Medulla oblongata (tissue), 1 donor: ENCODE measurements around the gene FGF22.
"Not testable (repeated sequence)": the region's sequence is repeated elsewhere in the genome, so short reads cannot be mapped to it uniquely, and the experiment has no call there.

ENCODE experiments used
- DNase-seq: peaks from one replicate; pipeline ENCODE4 v3.0.0-alpha.2; 2015; ENCODE audit errors: extremely low spot score

The FGF22 gene

DNA sequence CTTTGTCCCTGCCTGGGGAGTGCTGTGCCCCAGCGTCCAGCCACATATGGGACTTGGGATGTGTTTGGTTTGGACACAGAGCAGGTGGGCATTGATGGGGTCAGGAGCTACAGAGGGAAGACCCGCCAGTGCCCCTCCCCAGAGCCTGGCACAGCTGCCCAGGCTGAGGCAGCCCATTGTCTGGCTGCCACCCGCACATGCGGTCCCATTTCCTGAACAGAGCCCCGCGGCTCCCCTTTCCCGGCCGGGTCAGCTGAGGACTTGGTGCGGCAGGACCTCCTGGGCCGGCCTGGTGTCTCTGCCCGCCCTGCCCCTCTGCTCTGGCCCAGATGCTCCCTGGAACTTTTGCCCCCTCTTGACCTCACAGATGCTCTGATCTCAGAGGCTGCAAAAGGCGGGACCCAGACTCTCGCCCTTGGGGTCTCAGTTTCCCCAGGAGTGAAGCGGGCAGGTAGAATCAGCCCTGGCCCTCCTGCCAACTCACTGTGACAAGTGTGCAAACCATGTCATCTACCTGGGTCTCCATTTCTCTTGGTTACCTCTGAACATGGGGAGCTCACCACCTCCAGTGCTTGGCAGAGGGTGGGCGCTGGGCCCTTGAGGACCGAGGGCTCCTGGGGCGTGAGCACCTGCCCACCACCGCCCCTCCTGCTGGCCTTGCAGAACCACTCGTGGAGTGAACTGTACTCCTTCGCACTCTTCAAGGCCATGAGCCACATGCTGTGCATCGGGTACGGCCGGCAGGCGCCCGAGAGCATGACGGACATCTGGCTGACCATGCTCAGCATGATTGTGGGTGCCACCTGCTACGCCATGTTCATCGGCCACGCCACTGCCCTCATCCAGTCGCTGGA is 32.2 kb upstream of the FGF22 start:
- peak; percentile 58 for DNase-seq

DNA sequence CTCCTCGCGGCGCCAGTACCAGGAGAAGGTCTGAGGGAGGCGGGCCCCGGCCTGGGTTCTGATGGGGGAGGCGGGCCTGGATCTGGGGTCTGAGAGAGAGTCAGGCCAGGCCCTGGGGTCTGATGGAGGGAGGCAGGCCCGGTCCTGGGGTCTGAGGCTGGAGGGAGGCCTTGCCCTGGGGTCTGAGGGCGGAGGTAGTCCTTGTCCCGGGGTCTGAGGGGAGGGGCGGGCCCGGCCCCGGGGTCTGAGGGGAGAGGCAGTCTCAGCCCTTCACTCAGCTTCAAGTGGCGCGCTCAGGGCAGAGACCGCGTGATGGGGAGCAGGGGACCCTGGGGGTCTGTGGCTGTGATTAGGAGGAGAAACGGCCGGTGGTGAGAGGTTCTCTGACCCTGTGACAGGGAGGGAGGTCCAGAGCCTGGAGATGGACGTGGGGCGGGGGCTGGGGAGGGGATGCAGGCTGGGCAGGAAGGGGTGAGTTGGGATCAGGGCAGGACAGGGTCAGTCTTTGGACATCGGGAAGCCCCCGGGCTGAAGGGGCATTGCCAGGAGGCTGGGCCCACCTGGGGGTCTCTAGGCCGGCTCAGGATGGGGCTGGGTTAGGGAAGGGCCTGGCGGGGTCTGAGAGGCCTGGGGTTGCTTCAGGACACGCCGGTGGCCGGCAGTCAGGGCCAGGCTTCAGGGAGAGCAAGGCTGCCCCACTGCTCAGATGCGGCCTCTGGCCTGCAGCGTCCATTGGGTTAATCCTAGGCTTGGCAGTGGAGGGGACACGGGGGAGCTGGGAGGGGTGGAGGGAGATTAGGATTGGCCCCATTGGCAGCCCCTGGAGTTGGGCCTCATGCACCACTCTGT is 31.3 kb upstream of the FGF22 start:
- no peak for DNase-seq

DNA sequence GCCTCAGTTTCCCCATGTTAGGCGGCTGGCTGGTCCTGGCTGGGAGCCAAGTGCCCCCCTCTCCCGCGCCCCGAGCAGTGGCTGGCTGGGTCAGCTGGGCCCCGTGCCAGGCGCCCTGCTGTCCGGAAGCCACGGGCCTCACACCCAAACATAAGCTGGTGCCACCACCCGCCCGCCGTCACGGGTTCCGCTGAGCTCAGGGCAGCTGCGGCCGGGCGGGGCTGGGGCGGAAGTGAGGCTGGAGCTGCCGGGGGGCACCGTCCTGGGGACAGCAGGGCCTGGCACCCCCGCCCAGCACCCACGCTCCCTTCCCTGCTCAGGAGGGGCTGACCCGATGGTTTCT is 30.7 kb upstream of the FGF22 start:
- peak; percentile 85 for DNase-seq

DNA sequence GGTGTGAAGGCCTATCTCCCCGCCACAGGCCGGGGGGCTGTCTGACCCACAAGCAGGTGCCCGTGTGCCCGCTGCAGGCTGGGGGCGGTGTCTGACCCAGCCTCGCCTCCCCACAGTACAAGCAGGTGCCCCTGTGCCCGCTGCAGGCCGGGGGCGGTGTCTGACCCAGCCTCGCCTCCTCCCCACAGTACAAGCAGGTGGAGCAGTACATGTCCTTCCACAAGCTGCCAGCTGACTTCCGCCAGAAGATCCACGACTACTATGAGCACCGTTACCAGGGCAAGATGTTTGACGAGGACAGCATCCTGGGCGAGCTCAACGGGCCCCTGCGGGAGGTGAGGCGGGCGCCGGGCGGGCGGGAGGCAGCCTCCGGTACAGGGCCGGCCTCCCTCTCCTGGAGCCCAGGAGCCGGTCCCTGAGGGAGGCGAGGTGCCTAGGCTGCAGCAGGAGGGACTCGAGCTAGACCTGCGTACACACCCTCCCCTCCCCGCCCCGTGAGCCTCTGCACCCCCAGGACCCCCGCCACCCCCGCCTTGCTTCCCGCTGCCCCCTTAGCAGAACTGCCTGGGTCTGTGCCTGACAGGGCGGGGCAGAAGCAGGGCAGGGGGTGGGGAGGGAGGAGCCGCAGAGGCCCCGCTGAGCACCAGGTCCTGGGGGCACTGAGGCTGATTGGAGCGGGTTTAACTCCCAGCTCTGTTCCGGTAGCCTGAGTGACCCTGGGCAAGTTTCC is 29.4 kb upstream of the FGF22 start:
- no peak for DNase-seq

DNA sequence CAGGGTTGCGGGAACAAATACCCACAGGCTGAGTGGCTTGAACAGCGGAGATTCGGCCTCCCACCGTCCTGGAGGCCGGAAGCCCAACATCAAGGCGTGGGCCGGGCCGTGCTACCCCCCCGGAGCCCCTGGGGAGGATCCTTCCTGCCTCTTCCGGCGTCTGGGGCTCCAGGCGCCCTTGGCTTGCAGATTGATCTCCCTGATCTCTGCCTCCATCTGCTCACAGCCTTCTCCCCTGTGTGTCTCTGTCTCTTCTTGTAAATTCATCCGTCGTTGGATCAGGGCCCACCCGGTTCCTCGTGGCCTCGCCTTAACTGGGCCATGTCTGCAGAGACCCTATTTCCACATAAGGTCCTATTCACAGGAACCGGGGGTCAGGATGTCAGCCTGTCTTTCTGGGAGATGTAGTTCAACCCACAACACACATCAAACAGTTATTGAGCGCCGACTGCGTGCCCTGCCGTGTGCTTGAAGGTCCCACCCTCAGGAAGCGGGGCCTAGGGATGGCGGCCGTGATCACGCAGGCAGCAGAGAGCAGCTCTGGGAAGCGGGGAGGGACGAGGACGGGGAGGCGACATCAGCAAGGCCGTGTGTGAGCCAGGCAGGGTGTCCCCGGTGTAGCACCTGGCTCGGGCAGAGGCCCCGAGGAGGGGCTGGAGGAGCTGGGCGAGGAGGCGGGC is 28.7 kb upstream of the FGF22 start:
- no peak for DNase-seq

DNA sequence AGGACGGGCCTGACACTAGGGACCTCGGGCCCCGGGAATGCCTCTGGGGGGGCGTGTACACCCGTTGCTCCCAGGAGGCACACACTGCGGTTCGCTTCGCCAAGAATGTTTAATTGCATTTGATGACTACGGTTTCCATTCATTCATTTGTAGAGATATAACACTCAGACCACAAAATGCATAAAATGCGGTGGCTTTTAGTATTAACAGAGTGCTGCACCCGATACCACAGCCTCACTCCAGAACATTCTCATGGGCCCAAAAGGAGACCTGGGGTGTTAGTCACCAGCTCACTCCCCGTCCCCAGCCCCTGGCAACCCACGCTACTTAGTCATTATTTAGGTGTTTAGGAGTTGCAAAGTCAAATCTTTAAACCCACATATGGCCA is 28.2 kb upstream of the FGF22 start:
- DNase-seq: no peak

DNA sequence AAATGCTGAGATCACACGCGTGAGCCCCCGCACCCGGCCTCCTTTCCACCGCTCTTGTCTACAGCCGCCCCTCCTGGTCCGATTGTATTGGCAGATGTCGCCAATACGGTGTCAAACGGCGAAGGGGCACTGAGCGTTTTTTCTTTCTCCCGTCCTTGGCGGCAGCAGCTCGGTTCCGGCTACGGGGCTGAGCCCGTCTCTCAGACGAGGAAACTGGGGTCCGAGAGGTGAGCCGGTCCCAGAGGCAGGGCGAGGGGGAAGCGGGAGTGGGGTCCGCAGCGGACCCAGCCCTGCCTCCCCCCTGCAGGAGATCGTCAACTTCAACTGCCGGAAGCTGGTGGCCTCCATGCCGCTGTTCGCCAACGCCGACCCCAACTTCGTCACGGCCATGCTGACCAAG is 26.7 kb upstream of the FGF22 start:
- no peak for DNase-seq

DNA sequence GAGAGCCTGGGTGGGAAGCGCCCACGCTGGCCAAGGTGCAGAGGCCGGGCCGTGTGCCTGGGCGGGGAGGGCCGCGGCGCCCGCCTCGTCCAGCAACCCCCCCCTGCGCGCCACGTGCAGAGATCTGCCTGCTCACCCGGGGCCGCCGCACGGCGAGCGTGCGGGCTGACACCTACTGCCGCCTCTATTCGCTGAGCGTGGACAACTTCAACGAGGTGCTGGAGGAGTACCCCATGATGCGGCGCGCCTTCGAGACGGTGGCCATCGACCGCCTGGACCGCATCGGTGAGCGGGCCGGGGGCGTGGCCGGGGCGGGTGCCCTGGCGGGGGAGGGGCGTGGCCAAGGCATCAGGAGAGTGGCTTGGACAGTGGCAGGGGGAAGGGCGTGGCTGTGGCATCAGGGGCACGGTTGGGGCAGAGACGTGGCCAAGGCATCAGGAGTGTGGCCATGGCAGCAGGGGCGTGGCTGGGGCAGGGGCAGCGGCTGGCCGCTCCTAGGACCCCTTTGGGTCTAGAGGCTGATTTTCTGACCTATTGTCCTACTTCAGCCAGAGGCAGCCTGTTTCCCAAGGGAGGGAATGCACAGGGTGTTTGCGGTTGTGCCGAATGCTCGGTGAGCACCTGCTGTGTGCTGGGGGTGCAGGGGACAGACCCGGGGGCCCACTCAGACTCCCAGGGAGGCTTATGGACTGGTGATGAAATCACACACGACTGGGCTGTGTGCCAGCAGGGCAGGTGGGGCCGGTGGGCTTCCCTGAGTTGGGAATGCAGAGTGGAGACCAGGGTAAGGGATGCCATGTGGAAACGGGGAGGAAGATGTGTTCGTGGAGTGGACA is 25.7 kb upstream of the FGF22 start:
- DNase-seq: no peak

DNA sequence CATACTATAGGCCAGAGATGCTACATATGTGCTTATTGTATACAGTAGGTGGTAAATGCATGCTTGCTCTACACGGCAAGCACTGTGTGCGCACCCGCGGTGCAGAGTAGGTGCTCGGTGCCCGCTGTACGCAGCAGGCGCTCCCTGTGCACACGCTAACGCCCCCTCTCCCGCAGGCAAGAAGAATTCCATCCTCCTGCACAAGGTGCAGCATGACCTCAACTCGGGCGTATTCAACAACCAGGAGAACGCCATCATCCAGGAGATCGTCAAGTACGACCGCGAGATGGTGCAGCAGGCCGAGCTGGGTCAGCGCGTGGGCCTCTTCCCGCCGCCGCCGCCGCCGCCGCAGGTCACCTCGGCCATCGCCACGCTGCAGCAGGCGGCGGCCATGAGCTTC is 24.1 kb upstream of the FGF22 start:
- no peak for DNase-seq

DNA sequence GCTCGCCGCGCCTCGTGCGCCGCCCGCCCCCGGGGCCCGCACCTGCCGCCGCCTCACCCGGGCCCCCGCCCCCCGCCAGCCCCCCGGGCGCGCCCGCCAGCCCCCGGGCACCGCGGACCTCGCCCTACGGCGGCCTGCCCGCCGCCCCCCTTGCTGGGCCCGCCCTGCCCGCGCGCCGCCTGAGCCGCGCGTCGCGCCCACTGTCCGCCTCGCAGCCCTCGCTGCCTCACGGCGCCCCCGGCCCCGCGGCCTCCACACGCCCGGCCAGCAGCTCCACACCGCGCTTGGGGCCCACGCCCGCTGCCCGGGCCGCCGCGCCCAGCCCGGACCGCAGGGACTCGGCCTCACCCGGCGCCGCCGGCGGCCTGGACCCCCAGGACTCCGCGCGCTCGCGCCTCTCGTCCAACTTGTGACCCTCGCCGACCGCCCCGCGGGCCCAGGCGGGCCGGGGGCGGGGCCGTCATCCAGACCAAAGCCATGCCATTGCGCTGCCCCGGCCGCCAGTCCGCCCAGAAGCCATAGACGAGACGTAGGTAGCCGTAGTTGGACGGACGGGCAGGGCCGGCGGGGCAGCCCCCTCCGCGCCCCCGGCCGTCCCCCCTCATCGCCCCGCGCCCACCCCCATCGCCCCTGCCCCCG is 23.5 kb upstream of the FGF22 start:
- DNase-seq: no peak

DNA sequence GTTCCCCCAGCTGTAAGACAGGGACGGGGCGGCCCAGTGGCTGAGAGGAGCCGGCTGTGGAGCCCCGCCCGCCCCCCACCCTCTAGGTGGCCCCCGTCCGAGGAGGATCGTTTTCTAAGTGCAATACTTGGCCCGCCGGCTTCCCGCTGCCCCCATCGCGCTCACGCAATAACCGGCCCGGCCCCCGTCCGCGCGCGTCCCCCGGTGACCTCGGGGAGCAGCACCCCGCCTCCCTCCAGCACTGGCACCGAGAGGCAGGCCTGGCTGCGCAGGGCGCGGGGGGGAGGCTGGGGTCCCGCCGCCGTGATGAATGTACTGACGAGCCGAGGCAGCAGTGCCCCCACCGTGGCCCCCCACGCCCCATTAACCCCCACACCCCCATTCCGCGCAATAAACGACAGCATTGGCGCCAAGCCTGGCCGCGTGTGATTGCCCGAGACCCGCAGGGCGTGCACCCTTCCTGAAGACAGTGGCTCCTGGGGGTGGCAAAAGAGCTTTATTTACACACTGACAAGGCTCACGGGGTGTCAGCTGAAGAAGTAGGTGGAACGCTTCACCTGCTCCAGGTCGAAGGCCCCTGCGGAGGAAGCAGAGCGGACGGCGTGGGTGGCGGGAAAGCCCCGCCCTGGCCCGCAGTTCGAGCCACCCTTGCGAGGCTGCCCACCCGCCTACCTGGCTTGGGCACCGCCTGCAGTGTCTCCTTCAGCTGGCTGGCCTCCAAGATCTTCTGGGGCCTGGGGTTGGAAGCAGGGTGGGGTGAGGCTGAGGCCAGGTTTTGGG is 22.7 kb upstream of the FGF22 start:
- no peak for DNase-seq

DNA sequence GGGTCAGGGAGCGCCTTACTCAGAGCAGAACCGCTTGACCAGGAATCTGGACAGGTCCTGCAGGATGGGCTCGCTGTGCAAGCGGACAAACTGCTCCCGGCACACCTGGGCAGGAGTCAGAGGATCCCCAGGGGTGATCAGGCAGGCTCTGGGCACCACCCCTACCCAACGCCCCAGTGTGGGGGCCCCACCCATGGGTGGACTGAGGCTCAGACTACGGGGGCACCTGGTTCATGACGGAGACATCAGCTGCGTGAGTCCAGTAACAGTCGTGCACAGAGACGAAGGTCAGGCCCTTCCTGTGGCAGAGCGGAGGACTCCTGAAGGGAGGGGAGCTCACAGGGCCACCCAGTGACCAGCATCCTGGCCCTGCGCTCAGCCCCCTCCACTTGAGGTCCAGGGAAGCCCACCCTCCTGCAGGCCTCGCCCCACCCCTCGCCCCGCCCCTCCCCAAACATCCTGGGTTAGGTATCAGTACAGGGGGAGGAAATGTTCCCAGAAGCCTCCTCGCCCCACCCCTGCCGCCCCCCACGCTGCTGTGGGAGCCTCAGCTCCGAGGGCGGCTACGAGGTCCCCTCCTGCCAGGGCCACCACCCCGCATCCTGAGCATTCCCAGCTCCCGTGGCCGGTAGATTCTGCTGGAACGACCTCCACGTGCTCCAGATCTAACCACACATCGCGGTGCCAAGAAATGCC is 22.0 kb upstream of the FGF22 start:
- no peak for DNase-seq

DNA sequence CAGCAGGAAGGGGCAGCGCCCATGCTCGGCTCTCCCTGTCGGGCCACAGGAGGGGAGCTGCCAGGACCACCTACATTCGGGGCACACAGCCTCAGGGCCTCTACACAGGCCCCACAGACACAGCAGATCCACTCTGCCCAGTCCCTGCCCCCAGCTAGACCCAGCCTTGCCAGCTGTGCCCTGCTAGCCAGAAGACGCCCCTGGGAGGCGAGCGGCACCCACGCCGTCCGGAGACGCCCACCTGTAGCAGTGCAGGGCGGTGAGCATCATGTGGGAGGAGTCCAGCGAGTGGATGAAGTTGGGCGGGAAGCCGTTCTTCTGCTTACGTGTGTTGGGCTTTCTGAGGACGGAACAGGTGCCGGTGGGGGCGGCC is 21.4 kb upstream of the FGF22 start:
- DNase-seq: no peak

DNA sequence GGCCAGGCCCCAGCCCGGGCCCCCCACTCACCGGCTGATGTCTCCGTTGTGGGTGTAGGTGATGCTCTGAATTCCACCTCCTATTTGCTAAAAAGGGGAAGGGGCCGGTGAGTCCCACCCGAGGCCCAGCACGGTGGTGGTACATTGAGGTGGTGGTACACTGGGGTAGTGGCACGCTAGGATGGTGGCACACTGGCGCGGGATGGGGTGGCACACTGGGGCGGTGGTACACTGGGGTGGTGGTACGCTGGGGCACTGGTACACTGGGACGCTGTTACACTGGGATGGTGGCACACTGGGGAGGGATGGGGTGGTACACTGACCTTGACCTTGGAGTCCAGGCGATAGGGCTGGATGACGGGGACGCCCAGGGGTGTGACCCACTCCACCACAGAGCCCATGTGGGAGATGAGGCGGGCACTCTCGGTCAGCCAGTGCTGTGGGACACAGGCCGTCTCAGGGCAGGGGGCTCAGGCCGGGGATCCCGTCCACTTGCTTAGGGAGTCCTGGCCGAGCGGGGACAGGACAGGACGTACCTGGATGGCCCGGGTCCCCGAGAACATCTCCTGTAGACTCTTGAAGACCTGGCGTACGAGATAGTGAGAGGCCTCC is 20.9 kb upstream of the FGF22 start:
- no peak for DNase-seq

DNA sequence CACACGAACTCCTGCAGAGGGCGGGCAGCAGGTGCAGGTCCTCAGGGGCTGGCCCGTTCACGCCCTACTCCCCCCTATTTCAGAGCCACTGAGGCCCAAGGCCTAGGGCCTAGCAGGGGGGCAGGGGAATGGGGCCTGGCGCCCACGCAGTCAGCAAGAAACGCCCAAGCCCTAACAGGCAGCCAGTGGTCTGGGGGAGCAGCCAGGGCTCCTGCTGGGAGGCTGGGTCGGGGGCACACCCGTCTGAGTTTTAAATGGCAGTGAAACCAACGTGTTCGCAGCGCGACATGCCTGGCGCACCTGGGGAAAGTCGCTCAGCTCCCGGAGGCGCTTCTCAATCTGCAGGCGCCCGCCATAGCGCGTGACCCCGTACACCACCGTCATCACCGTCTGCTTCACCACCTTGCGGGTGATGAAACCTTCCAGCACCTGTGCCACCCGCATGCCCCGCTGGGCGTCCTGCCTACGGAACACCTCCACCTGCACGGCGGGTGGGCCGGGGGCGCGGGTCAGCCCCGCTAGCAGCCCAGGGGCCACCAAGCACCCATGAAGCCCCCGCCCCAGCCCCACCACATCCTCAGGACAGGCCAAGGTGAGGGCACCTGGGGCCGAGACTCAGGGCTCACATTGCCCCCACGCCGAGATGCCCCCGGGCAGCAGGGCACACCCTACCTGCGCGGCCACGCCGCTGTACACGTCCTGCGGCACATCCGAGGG is 20.2 kb upstream of the FGF22 start:
- DNase-seq: no peak

DNA sequence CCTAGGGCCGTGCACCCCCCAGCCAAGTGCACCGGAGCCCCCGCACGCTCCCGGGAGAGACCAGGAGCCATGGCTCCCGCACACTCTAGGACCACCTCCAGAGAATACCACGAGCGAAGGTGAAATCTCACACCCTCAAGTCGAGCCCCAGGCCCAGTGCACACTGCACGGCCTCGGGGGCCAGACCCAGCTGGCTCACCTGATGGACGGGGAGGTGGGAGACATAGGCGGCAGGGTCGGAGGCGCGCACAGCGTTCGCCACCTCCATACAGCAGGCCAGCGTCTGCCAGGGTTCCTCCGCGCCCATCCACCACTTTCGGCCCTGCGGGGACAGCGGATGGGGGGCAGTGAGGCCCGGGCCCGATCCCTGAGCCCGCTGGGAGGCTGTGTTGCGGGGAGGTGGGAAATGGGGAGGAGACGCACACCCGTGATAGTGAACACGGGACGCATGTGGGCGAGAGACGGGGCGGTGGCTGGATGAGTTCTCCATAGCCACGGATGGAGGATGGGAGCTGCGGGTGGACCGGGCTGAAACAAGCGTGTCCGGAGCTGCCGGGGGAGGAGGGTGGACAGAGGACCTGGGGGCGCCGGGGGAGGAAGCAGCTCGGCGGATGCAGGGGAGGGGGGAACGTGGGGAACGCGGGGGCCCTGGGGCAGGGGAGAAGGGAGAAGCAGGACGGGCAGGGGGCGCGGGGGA is 19.4 kb upstream of the FGF22 start:
- no peak for DNase-seq

DNA sequence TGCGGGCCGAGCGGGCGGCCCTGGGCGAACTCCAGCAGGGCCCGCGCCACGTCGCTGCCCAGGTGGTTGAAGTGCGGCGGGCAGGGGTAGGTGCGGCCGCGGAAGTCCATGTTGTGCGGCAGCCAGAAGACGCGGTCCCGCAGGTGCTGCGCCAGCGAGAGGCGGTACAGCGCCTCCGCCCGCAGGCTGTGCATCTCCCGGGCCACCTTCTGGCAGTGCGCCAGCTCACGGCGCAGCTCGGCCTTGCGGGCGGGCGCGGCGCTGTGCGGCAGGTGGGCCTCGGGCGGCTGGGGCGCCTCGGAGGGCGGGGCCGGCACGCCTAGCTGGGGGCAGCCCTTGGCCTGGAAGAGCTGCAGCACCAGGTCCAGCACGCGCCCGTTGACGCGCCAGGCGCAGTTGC is 18.5 kb upstream of the FGF22 start:
- not testable (repeated sequence) for DNase-seq
